Measurements from ENCODE around the gene WDR54. TPM values are rescaled to one million over a fixed set of nuclear protein-coding genes. Genes with fewer than 3 reads are reported as not detected.

The WDR54 gene
- total RNA-seq, 2 donors from 2014 or later = 11.4 to 19.4 TPM

GRCh38 chr2:74438248-74438647 lies 16.7 kb downstream of the WDR54 start:
- H3K27ac ChIP-seq = no peak overlapping the region
- no peak overlapping the region for H3K4me3 ChIP-seq
- no peak for DNase-seq (ENCODE audit: low spot score)
- WGBS = 88% methylated on average over 1 of the region's 1 CpG
- H3K27me3 ChIP-seq (replicated peaks; ENCODE audit: insufficient read depth) = no peaks in the 10 kb centered on the region
- intact Hi-C loops (cut with DNase I) = no loop called here
- TF ChIP-seq POLR2AphosphoS5 (IDR thresholded peaks at IDR 0.05) = no peak
- TF ChIP-seq CTCF (IDR thresholded peaks at IDR 0.05) = no peak
- no peak for TF ChIP-seq POLR2A (IDR thresholded peaks at IDR 0.05)
- no peaks in the 10 kb centered on the region for H3K9me3 ChIP-seq
- H3K36me3 ChIP-seq = no peaks in the 10 kb centered on the region
- H3K4me1 ChIP-seq (replicated peaks) = peaks cover 6% of the 10 kb centered on the region

GRCh38 chr2:74439373-74439772 lies 17.8 kb downstream of the WDR54 start:
- no peaks in the 10 kb centered on the region for H3K36me3 ChIP-seq
- H3K4me3 ChIP-seq = peak overlapping the region; percentile 38 to 46
- no peak for DNase-seq (ENCODE audit: low spot score)
- H3K9me3 ChIP-seq = no peaks in the 10 kb centered on the region
- H3K4me1 ChIP-seq (replicated peaks) = peaks cover 6% of the 10 kb centered on the region
- intact Hi-C loops (cut with DNase I) = no loop called here
- H3K27ac ChIP-seq = peak overlapping the region; percentile 90 to 91
- TF ChIP-seq POLR2A (IDR thresholded peaks at IDR 0.05) (no peak), POLR2AphosphoS5 (IDR thresholded peaks at IDR 0.05) (no peak), CTCF (IDR thresholded peaks at IDR 0.05) (no peak)
- no peaks in the 10 kb centered on the region for H3K27me3 ChIP-seq (replicated peaks; ENCODE audit: insufficient read depth)
- 8% methylated on average over 3 of the region's 3 CpGs for WGBS

GRCh38 chr2:74439803-74440377 lies 18.4 kb downstream of the WDR54 start:
- intact Hi-C loops (cut with DNase I) = no loop called here
- 9% methylated on average over 14 of the region's 14 CpGs for WGBS
- Histone ChIP-seq H3K4me1 (replicated peaks) (peaks cover 6% of the 10 kb centered on the region), H3K36me3 (no peaks in the 10 kb centered on the region), H3K4me3 (peak overlapping the region; percentile 38 to 46), H3K27ac (peak overlapping the region; percentile 90 to 91), H3K27me3 (replicated peaks; ENCODE audit: insufficient read depth) (no peaks in the 10 kb centered on the region), H3K9me3 (no peaks in the 10 kb centered on the region)
- TF ChIP-seq POLR2AphosphoS5 (IDR thresholded peaks at IDR 0.05) (no peak), CTCF (IDR thresholded peaks at IDR 0.05) (no peak), POLR2A (IDR thresholded peaks at IDR 0.05) (no peak)
- DNase-seq (ENCODE audit: low spot score) = no peak

- Histone ChIP-seq H3K4me1 (replicated peaks) (peaks cover 6% of the 10 kb centered on the region), H3K4me3 (peak overlapping the region; percentile 38 to 46), H3K9me3 (no peaks in the 10 kb centered on the region), H3K27me3 (replicated peaks; ENCODE audit: insufficient read depth) (no peaks in the 10 kb centered on the region), H3K27ac (peak overlapping the region; percentile 90 to 91), H3K36me3 (no peaks in the 10 kb centered on the region)
- intact Hi-C loops (cut with DNase I) = no loop called here
- WGBS = 7% methylated on average over 44 of the region's 45 CpGs
- peak; percentile 69 for TF ChIP-seq POLR2AphosphoS5 (IDR thresholded peaks at IDR 0.05)
- TF ChIP-seq POLR2A (IDR thresholded peaks at IDR 0.05) = peak; percentile 64
- peak in 2 of 4 experiments; percentile 65 to 66 for TF ChIP-seq CTCF (IDR thresholded peaks at IDR 0.05)
- DNase-seq (ENCODE audit: low spot score) = peak; percentile 83
These were observed 19.0 kb downstream of the WDR54 start for GRCh38 chr2:74440378-74441169.

Measured in prostate gland (tissue), 2 donors.